SU-DHL-6 (cell line): Measurements from ENCODE around the gene AGBL3.

Experiments used
- CTCF ChIP-seq: fragments of 200-600 bp; sonication (generic); IDR thresholded peaks from one replicate; pipeline ENCODE4 v1.5.1; 2017; ENCODE audit warnings: antibody characterized with exemption, mild to moderate bottlenecking, low read length, moderate library complexity; ENCODE audit not compliant: insufficient read depth, poor library complexity, severe bottlenecking
- EZH2phosphoT487 ChIP-seq: fragments of 200-600 bp; sonication (generic), shearing (Covaris generic); conservative IDR thresholded peaks from 2 replicates; pipeline ENCODE4 v1.6.1; 2018; ENCODE audit warnings: mild to moderate bottlenecking, antibody characterized with exemption, low read length, moderate library complexity, mixed read lengths

GRCh38 chr7:135100856-135101255 is 114.5 kb downstream of the AGBL3 start:
- TF ChIP-seq CTCF (no peak), EZH2phosphoT487 (no peak)
